Liver (tissue), 9 donors: Measurements from ENCODE around the gene BEST2. TPM values are rescaled to one million over a fixed set of nuclear protein-coding genes. Genes with fewer than 3 reads are reported as not detected.

ENCODE experiments used
- DNase-seq: peaks from one replicate; pipeline ENCODE4 v3.0.0-alpha.2; 2017; ENCODE audit warnings: low spot score
- H3K27ac ChIP-seq, 2 donors: one replicate each; pipeline ENCODE4 v1.7.0; 2013; ENCODE audit warnings: inconsistent platforms in 2 of 2, low read length in 2 of 2, control low read depth in 1 of 2, low read depth in 1 of 2, mild to moderate bottlenecking in 1 of 2
- H3K27me3 ChIP-seq, 4 donors: one replicate each; pipeline versions ENCODE4 v1.6.1 to v1.7.0; 2013; ENCODE audit warnings: low read length in 3 of 4, inconsistent platforms in 1 of 4, mild to moderate bottlenecking in 1 of 4, moderate library complexity in 1 of 4; ENCODE audit not compliant: control insufficient read depth in 4 of 4, insufficient read depth in 4 of 4
- H3K36me3 ChIP-seq, 4 donors: one replicate each; pipeline versions ENCODE4 v1.6.1 to v1.7.0; 2013; ENCODE audit warnings: low read length in 3 of 4, mild to moderate bottlenecking in 3 of 4, low read depth in 1 of 4, moderate library complexity in 1 of 4; ENCODE audit not compliant: control insufficient read depth in 4 of 4, insufficient read depth in 3 of 4
- H3K4me1 ChIP-seq, 4 donors: one replicate each; pipeline versions ENCODE4 v1.6.1 to v1.7.0; 2013; ENCODE audit warnings: low read length in 3 of 4, mild to moderate bottlenecking in 3 of 4, moderate library complexity in 1 of 4; ENCODE audit not compliant: control insufficient read depth in 4 of 4, insufficient read depth in 4 of 4
- H3K4me3 ChIP-seq, 3 donors: one replicate each; pipeline versions ENCODE4 v1.6.1 to v1.7.0; 2013; ENCODE audit warnings: low read length in 3 of 3, control low read depth in 1 of 3, low read depth in 1 of 3, mild to moderate bottlenecking in 1 of 3
- H3K9ac ChIP-seq, 2 donors: one replicate each; pipeline ENCODE4 v1.7.0; 2013; ENCODE audit warnings: low read length in 2 of 2, mild to moderate bottlenecking in 2 of 2, moderate library complexity in 2 of 2, control low read depth in 1 of 2, low read depth in 1 of 2
- H3K9me3 ChIP-seq, 4 donors: one replicate each; pipeline versions ENCODE4 v1.6.1 to v1.7.0; 2013; ENCODE audit warnings: low read length in 3 of 4; ENCODE audit not compliant: control insufficient read depth in 4 of 4
- ATF3 ChIP-seq: IDR thresholded peaks from 2 replicates; pipeline ENCODE4 v1.6.1; 2016; ENCODE audit warnings: antibody characterized with exemption
- CTCF ChIP-seq: fragments of 150-350 bp; IDR thresholded peaks from 2 replicates; pipeline ENCODE4 v1.5.1; 2017; ENCODE audit warnings: improper control_type of control experiment, low read depth, low read length; ENCODE audit not compliant: missing input control
- EGR1 ChIP-seq, 2 donors: IDR thresholded peaks; 2 replicates each; pipeline ENCODE4 v1.6.1; 2016 to 2018; ENCODE audit warnings: antibody characterized with exemption in 2 of 2, low read depth in 2 of 2
- FOXA1 ChIP-seq: IDR thresholded peaks from 2 replicates; pipeline ENCODE4 v1.6.1; 2016; ENCODE audit warnings: antibody characterized with exemption
- FOXA2 ChIP-seq: IDR thresholded peaks from 2 replicates; pipeline ENCODE4 v1.6.1; 2016; ENCODE audit warnings: antibody characterized with exemption
- GABPA ChIP-seq, 2 donors: IDR thresholded peaks in 1 of 2; conservative IDR thresholded peaks in 1 of 2; 2 replicates each; pipeline ENCODE4 v1.6.1; 2016; ENCODE audit warnings: antibody characterized with exemption in 2 of 2, mild to moderate bottlenecking in 1 of 2, moderate library complexity in 1 of 2
- HNF4A ChIP-seq, 2 donors: conservative IDR thresholded peaks; 2 replicates each; pipeline ENCODE4 v1.6.1; 2016; ENCODE audit warnings: antibody characterized with exemption in 2 of 2, mild to moderate bottlenecking in 2 of 2
- HNF4G ChIP-seq: IDR thresholded peaks from 2 replicates; pipeline ENCODE4 v1.6.1; 2016; ENCODE audit warnings: antibody characterized with exemption
- JUND ChIP-seq, 2 donors: IDR thresholded peaks; 2 replicates each; pipeline ENCODE4 v1.6.1; 2016; ENCODE audit warnings: antibody characterized with exemption in 2 of 2
- MAX ChIP-seq: IDR thresholded peaks from 2 replicates; pipeline ENCODE4 v1.6.1; 2016; ENCODE audit warnings: antibody characterized with exemption
- NR2F2 ChIP-seq: IDR thresholded peaks from 2 replicates; pipeline ENCODE4 v1.6.1; 2016; ENCODE audit warnings: antibody characterized with exemption
- RAD21 ChIP-seq, 2 donors: IDR thresholded peaks; 2 replicates each; pipeline ENCODE4 v1.6.1; 2016; ENCODE audit warnings: antibody characterized with exemption in 2 of 2, mild to moderate bottlenecking in 2 of 2
- REST ChIP-seq: IDR thresholded peaks from 2 replicates; pipeline ENCODE4 v1.6.1; 2016; ENCODE audit warnings: antibody characterized with exemption, mild to moderate bottlenecking
- RXRA ChIP-seq, 2 donors: IDR thresholded peaks; 2 replicates each; pipeline ENCODE4 v1.6.1; 2017 to 2018; ENCODE audit warnings: antibody characterized with exemption in 2 of 2, mild to moderate bottlenecking in 1 of 2
- SP1 ChIP-seq: IDR thresholded peaks from 2 replicates; pipeline ENCODE4 v1.6.1; 2018; ENCODE audit warnings: antibody characterized with exemption, mild to moderate bottlenecking
- TAF1 ChIP-seq: conservative IDR thresholded peaks from 2 replicates; pipeline ENCODE4 v1.6.1; 2016; ENCODE audit warnings: antibody characterized with exemption, mild to moderate bottlenecking
- YY1 ChIP-seq: IDR thresholded peaks from 2 replicates; pipeline ENCODE4 v1.6.1; 2016; ENCODE audit warnings: antibody characterized with exemption, mild to moderate bottlenecking
- ZBTB33 ChIP-seq: IDR thresholded peaks from 2 replicates; pipeline ENCODE4 v1.6.1; 2016; ENCODE audit warnings: antibody characterized with exemption
- WGBS: extraction: QIAGEN DNeasy Blood & Tissue Kit; methylation state at CpG from one replicate; pipeline ENCODE4 v1.1.7; 2013; 5-methylcytosine and 5-hydroxymethylcytosine counted together
- polyA plus RNA-seq, 2 donors: library from polyadenylated mRNA; stranded (reverse) in 1 of 2; unstranded in 1 of 2; fragments of 200-250 nt in 1 of 2; fragments of >200 nt in 1 of 2; fragmentation: Nextera tagmentation in 1 of 2; extraction: Ambion mirVana in 1 of 2; gene quantifications; one replicate each; pipeline versions ENCODE4 v1.2.1 to v1.2.3, GENCODE V29; 2013 to 2015
- total RNA-seq, 2 donors: library from RNA; depleted of rRNA; stranded (reverse); fragments of >200 nt; gene quantifications; one replicate each; pipeline ENCODE4 v1.2.3, GENCODE V29; 2014
- donor health status: healthy.
- donor health status: healthy.
- donor health status: healthy.
- donor health status: healthy.
- donor health status: healthy.

BEST2 gene
- total and polyA plus RNA-seq, 4 donors: not detected

- Histone ChIP-seq H3K9me3 (no peaks in the 10 kb centered on the region), H3K9ac (no peak overlapping the region), H3K27ac (no peak overlapping the region), H3K4me1 (peaks cover 0 to 14% (median under 1%) of the 10 kb centered on the region in 4 donors), H3K4me3 (no peak overlapping the region), H3K27me3 (no peaks in the 10 kb centered on the region), H3K36me3 (peaks cover 9 to 34% (median 14%) of the 10 kb centered on the region in 4 donors)
- 97% methylated on average over 15 of the region's 15 CpGs for WGBS
- DNase-seq: no peak
- TF ChIP-seq GABPA (IDR thresholded peaks at IDR 0.05 in 1 of 2, conservative IDR thresholded peaks at IDR 0.05 in 1 of 2) (no peak), MAX (no peak), ZBTB33 (no peak), EGR1 (IDR thresholded peaks at IDR 0.05; ENCODE audit: low read depth in 2 of 2) (no peak)
These were observed 16.1 kb downstream of the BEST2 start for GRCh38 chr19:12767666-12768065.

GRCh38 chr19:12769689-12770088 lies 18.1 kb downstream of the BEST2 start:
- DNase-seq: no peak
- TF ChIP-seq GABPA (IDR thresholded peaks at IDR 0.05 in 1 of 2, conservative IDR thresholded peaks at IDR 0.05 in 1 of 2) (no peak), RAD21 (IDR thresholded peaks at IDR 0.05) (no peak), FOXA1 (no peak), TAF1 (no peak), ZBTB33 (no peak), NR2F2 (no peak), HNF4G (no peak), YY1 (no peak), REST (no peak), SP1 (no peak), ATF3 (no peak), CTCF (no peak), FOXA2 (no peak), JUND (IDR thresholded peaks at IDR 0.05) (no peak), RXRA (IDR thresholded peaks at IDR 0.05) (no peak), HNF4A (conservative IDR thresholded peaks at IDR 0.05) (no peak), EGR1 (IDR thresholded peaks at IDR 0.05; ENCODE audit: low read depth in 2 of 2) (no peak), MAX (no peak)
- H3K4me1 ChIP-seq: peaks cover under 1 to 9% (median 1%) of the 10 kb centered on the region in 4 donors

More at GRCh38 chr19:12769689-12770088, 18.1 kb downstream of the BEST2 start:
- Histone ChIP-seq H3K4me3 (no peak overlapping the region), H3K36me3 (peaks cover 6 to 27% (median 9%) of the 10 kb centered on the region in 4 donors), H3K27ac (no peak overlapping the region), H3K9me3 (no peaks in the 10 kb centered on the region), H3K9ac (no peak overlapping the region), H3K27me3 (no peaks in the 10 kb centered on the region)
- 78% methylated on average over 37 of the region's 37 CpGs for WGBS
